Endothelial cell of umbilical vein (primary cell): Measurements from ENCODE around the gene PRKRIP1. TPM values are rescaled to one million over a fixed set of nuclear protein-coding genes. Genes with fewer than 3 reads are reported as not detected.

ENCODE experiments used
- BruUV-seq: library from RNA; stranded (reverse); fragments of 400-500 nt; replicated peaks from 2 replicates; lab custom pipeline; 2021; lab: Mats Ljungman, UMichigan
- CTCF ChIA-PET: fragments of 300-600, 350-600 bp; sonication (Branson Sonifier 250); formaldehyde crosslinking; loops from one replicate; lab custom pipeline; 2021; ENCODE audit warnings: antibody characterized with exemption, inconsistent platforms; lab: Charles Lee
- POLR2A ChIA-PET: fragments of 300-600, 350-600 bp; sonication (Branson Sonifier 250); formaldehyde crosslinking; loops from one replicate; lab custom pipeline; 2021; ENCODE audit warnings: antibody characterized with exemption, inconsistent platforms; lab: Charles Lee
- DNase-seq: peaks from one replicate; pipeline ENCODE4 v3.0.0-alpha.2; 2011; ENCODE audit warnings: low read depth, low spot score
- FAIRE-seq: peaks from 2 replicates; lab custom pipeline; 2011; peaks lifted over from hg19 to GRCh38; lab: Jason Lieb, UNC
- H2AFZ ChIP-seq: 2 replicates; pipeline ENCODE4 v1.6.0; 2012; ENCODE audit warnings: low read depth, low read length, control low read depth, inconsistent platforms
- H3K27ac ChIP-seq: 2 replicates; pipeline ENCODE4 v1.5.1; 2011; ENCODE audit warnings: low read depth, mild to moderate bottlenecking, control low read depth, low read length, moderate library complexity; ENCODE audit not compliant: insufficient read depth
- H3K27me3 ChIP-seq, 2 experiments: 2 replicates each; pipeline versions ENCODE4 v1.6.0 to v1.6.1; 2011; ENCODE audit warnings: low read length in 2 of 2, mixed read lengths in 1 of 2; ENCODE audit not compliant: control insufficient read depth in 2 of 2, insufficient read depth in 2 of 2
- H3K36me3 ChIP-seq, 2 experiments: 2 replicates in 1 of 2; 3 replicates in 1 of 2; pipeline ENCODE4 v1.5.1; 2011; ENCODE audit warnings: low read length in 2 of 2, mild to moderate bottlenecking in 1 of 2, moderate library complexity in 1 of 2; ENCODE audit not compliant: control insufficient read depth in 2 of 2, insufficient read depth in 2 of 2; ENCODE audit errors: extremely low read depth in 1 of 2
- H3K4me1 ChIP-seq: 3 replicates; pipeline ENCODE4 v1.5.1; 2011; ENCODE audit warnings: mild to moderate bottlenecking, low read length; ENCODE audit not compliant: control insufficient read depth, insufficient read depth; ENCODE audit errors: extremely low read depth
- H3K4me2 ChIP-seq: 2 replicates; pipeline ENCODE4 v1.6.1; 2011; ENCODE audit warnings: low read length, control low read depth, mixed read lengths; ENCODE audit not compliant: insufficient read depth
- H3K4me3 ChIP-seq, 3 experiments: fragments of 200-600 bp in 1 of 3; sonication (generic), shearing (Covaris generic) in 1 of 3; replicated peaks in 1 of 3; 2 replicates each; pipeline ENCODE4 v1.5.1; 2011 to 2016; ENCODE audit warnings: control low read depth in 3 of 3, low read length in 3 of 3, mild to moderate bottlenecking in 2 of 3, inconsistent platforms in 1 of 3, low read depth in 1 of 3, moderate library complexity in 1 of 3; ENCODE audit not compliant: insufficient read depth in 1 of 3
- H3K79me2 ChIP-seq: 2 replicates; pipeline ENCODE4 v1.6.0; 2012; ENCODE audit warnings: low read length, inconsistent platforms; ENCODE audit not compliant: control insufficient read depth, insufficient read depth
- H3K9ac ChIP-seq: replicated peaks from 2 replicates; pipeline ENCODE3; 2011; ENCODE audit warnings: low read length, control low read depth; ENCODE audit not compliant: insufficient read depth; ENCODE audit errors: extremely low read depth
- H3K9me1 ChIP-seq: replicated peaks from 3 replicates; pipeline ENCODE4 v1.6.0; 2011; ENCODE audit warnings: mild to moderate bottlenecking, low read length; ENCODE audit not compliant: control insufficient read depth, insufficient read depth; ENCODE audit errors: extremely low read depth
- H3K9me3 ChIP-seq: replicated peaks from 2 replicates; pipeline ENCODE4 v1.5.1; 2012; ENCODE audit warnings: low read length, inconsistent platforms; ENCODE audit not compliant: control insufficient read depth, insufficient read depth
- H4K20me1 ChIP-seq: replicated peaks from 2 replicates; pipeline ENCODE3; 2011; ENCODE audit warnings: mild to moderate bottlenecking, low read length; ENCODE audit not compliant: control insufficient read depth, insufficient read depth; ENCODE audit errors: extremely low read depth
- EZH2 ChIP-seq: IDR thresholded peaks from 2 replicates; pipeline ENCODE4 v1.6.1; 2012; ENCODE audit warnings: borderline replicate concordance, low read depth, mild to moderate bottlenecking, moderate library complexity, low read length, inconsistent platforms; ENCODE audit not compliant: severe bottlenecking
- FOS ChIP-seq: IDR thresholded peaks from 2 replicates; pipeline ENCODE4 v1.6.1; 2011; ENCODE audit warnings: mild to moderate bottlenecking, low read length, moderate library complexity, borderline replicate concordance; ENCODE audit not compliant: insufficient read depth
- GATA2 ChIP-seq: IDR thresholded peaks from 2 replicates; pipeline ENCODE4 v1.7.0; 2011; ENCODE audit warnings: low read depth, mild to moderate bottlenecking, moderate library complexity, mixed read lengths, low read length; ENCODE audit not compliant: insufficient read length, insufficient read depth
- JUN ChIP-seq: IDR thresholded peaks from 2 replicates; pipeline ENCODE4 v1.6.1; 2011; ENCODE audit warnings: borderline replicate concordance, low read depth; ENCODE audit not compliant: insufficient read length, insufficient read depth
- MYC ChIP-seq: IDR thresholded peaks from one replicate; pipeline ENCODE4 v1.6.1; 2011; ENCODE audit warnings: mild to moderate bottlenecking, low read depth, low read length
- POLR2A ChIP-seq: IDR thresholded peaks from 2 replicates; pipeline ENCODE4 v1.6.1; 2012; ENCODE audit warnings: low read depth, mild to moderate bottlenecking, control low read depth, low read length
- POLR2AphosphoS5 ChIP-seq: IDR thresholded peaks from 2 replicates; pipeline ENCODE4 v1.6.1; 2012; ENCODE audit warnings: low read depth, mild to moderate bottlenecking, control low read depth, low read length, moderate library complexity; ENCODE audit not compliant: insufficient read depth
- dilution Hi-C: fragments of 300-500 bp; cut with MboI; formaldehyde crosslinking; loops from one replicate; pipeline ENCODE4 v1.15.0; 2019; ENCODE audit warnings: low sequenced_read_pairs; ENCODE audit not compliant: extremely low pct_ligation_motif_present
- intact Hi-C: fragments of 100-400 bp; cut with micrococcal nuclease; formaldehyde crosslinking; loops from one replicate; pipeline ENCODE4 v1.10.0; 2022
- polyA plus RNA-seq, 4 experiments: library from polyadenylated mRNA; depleted of rRNA in 3 of 4; stranded (reverse) in 3 of 4; unstranded in 1 of 4; fragments of >200 nt; gene quantifications; 2 replicates each; pipeline versions ENCODE4 v1.2.1 to v1.2.3, GENCODE V29; 2011 to 2012; ENCODE audit warnings: missing spikeins in 1 of 4
- total RNA-seq: library from RNA; stranded (reverse); gene quantifications from 2 replicates; pipeline ENCODE4 v1.2.3, GENCODE V29; 2021
- TF ChIP-seq, protein P1 (sequence below): IDR thresholded peaks from 2 replicates; pipeline ENCODE4 v1.6.1; 2011; ENCODE audit not compliant: insufficient read depth, insufficient read length
- TF ChIP-seq, protein P2 (sequence below), 2 donors: IDR thresholded peaks; 1 replicate in 1 of 2; 2 replicates in 1 of 2; pipeline ENCODE4 v1.5.1; 2011; ENCODE audit warnings: low read length in 2 of 2, mild to moderate bottlenecking in 2 of 2, moderate library complexity in 2 of 2, control low read depth in 1 of 2, inconsistent platforms in 1 of 2, low read depth in 1 of 2; ENCODE audit not compliant: insufficient read depth in 1 of 2; ENCODE audit errors: extremely low read depth in 1 of 2

The PRKRIP1 gene
- total and polyA plus RNA-seq, 2 donors (not counting 3 experiments of a cell fraction or from before 2014, with no cell fraction given) = 16.1 to 26.1 TPM

DNA sequence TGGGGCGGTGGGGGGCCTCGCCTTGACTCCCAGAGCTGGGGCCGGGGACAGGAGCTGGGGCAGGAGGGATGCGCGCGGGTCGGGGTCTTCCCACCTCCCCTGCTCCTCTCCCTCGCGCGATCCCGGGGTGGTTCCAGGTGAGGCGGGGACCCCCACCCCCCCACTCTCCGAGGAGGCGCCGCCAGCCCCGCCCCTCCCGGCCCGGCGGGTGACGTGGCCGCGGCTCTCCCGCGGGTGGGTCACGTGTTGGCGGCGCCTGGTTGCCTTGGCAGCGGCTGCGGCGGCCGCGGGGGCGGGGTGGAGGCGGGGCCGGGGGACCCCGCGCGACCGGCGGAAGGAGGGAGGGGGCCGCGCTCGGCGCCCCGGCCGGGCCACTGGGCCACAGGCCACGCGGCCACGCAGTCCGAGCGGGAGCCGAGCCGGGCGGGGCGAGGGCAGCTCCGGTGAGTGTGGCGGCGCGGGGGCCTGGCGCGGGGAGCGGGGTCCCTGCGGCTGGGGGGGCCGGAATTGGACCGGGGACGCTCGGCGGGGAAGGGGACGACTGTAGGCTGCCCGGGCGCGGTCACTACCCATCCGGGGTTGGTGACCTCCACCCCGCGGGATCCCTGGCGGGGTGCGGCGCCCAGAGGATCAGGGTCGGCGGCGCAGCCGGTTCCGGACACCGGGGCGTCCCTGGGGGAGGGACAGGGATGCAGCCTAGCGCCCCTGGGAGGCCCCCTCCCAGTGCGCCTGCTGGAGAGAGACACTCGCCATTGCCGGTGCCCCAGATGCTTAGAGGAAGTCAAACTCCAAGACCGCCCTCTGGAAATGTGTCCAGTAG lies 37.3 kb downstream of the PRKRIP1 start, which contains the start of gene ORAI2:
Gene ORAI2, plus strand, starts transcription at position 357 of the 820 bp plus-strand sequence. CDS start 5,382 bp downstream, outside the sequence.
- Histone ChIP-seq H3K9ac (peak within 1 kb of the TSS; percentile 77), H3K4me3 (peak within 1 kb of the TSS; percentile 82 to 98 (median 83)), H2AFZ (peak within 1 kb of the TSS; percentile 89), H3K9me1 (no peaks in the 10 kb centered on the region), H3K4me1 (peaks cover 6% of the 10 kb centered on the region), H3K79me2 (peaks cover 19% of the 10 kb centered on the region), H3K27ac (peak within 1 kb of the TSS; percentile 54), H4K20me1 (no peaks in the 10 kb centered on the region), H3K4me2 (peak within 1 kb of the TSS; percentile 62), H3K9me3 (no peaks in the 10 kb centered on the region), H3K36me3 (no peaks in the 10 kb centered on the region), H3K27me3 (no peaks in the 10 kb centered on the region)
- dilution Hi-C loops = no loop called here
- TF ChIP-seq GATA2 (no peak), JUN (no peak), POLR2AphosphoS5 (peak; percentile 74), POLR2A (peak; percentile 62), MYC (no peak), FOS (no peak), EZH2 (no peak)
- TF ChIP-seq, protein P1, sequence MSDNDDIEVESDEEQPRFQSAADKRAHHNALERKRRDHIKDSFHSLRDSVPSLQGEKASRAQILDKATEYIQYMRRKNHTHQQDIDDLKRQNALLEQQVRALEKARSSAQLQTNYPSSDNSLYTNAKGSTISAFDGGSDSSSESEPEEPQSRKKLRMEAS = peak; percentile 70
- TF ChIP-seq, protein P2, sequence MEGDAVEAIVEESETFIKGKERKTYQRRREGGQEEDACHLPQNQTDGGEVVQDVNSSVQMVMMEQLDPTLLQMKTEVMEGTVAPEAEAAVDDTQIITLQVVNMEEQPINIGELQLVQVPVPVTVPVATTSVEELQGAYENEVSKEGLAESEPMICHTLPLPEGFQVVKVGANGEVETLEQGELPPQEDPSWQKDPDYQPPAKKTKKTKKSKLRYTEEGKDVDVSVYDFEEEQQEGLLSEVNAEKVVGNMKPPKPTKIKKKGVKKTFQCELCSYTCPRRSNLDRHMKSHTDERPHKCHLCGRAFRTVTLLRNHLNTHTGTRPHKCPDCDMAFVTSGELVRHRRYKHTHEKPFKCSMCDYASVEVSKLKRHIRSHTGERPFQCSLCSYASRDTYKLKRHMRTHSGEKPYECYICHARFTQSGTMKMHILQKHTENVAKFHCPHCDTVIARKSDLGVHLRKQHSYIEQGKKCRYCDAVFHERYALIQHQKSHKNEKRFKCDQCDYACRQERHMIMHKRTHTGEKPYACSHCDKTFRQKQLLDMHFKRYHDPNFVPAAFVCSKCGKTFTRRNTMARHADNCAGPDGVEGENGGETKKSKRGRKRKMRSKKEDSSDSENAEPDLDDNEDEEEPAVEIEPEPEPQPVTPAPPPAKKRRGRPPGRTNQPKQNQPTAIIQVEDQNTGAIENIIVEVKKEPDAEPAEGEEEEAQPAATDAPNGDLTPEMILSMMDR (IDR thresholded peaks at IDR 0.05; ENCODE audit: extremely low read depth in 1 of 2, insufficient read depth in 1 of 2, low read depth in 1 of 2, low read length in 2 of 2) = no peak
- BruUV-seq = no TSS peak
- CTCF ChIA-PET = interaction anchor here (0.9 to 2.2 kb wide), 5 partner anchors 21 to 154 kb away, joined by 3 to 9 read pairs (median 4); no protein-coding TSS in a partner anchor
- DNase-seq (peak; percentile 54), FAIRE-seq (peak; percentile 72)
- POLR2A ChIA-PET = interaction anchor here (0.6 kb wide), 1 partner anchor 37 kb away, joined by 3 read pairs; the partner anchor contains the start of gene PRKRIP1
- intact Hi-C loops = loop anchor here (1.0 kb wide), 1 partner anchor 31 kb away; the partner anchor contains the start of genes ALKBH4 and LRWD1
